ENCODE measurements around the gene PRKCG.
"Not testable (repeated sequence)": the region's sequence is repeated elsewhere in the genome, so short reads cannot be mapped to it uniquely, and the experiment has no call there.

The PRKCG gene

GRCh38 chr19:53881482-53882390 is at the start of gene PRKCG:
Gene PRKCG, plus strand, starts transcription at chr19:53882197. Its CDS starts 298 bp downstream, at chr19:53882495.
- DNase-seq: no peak

- DNase-seq: not testable (repeated sequence)
Observed at GRCh38 chr19:53832861-53833260, 49.1 kb upstream of the PRKCG start.

- DNase-seq: not testable (repeated sequence)
Observed at GRCh38 chr19:53838446-53838845, 43.6 kb upstream of the PRKCG start.

- DNase-seq: not testable (repeated sequence)
Observed at GRCh38 chr19:53840241-53840640, 41.8 kb upstream of the PRKCG start.

GRCh38 chr19:53840914-53841313 is 41.1 kb upstream of the PRKCG start:
- DNase-seq: not testable (repeated sequence)

- DNase-seq: no peak
Observed at GRCh38 chr19:53844849-53845246, 37.1 kb upstream of the PRKCG start.

- DNase-seq: no peak
Observed at GRCh38 chr19:53847555-53847954, 34.4 kb upstream of the PRKCG start.

GRCh38 chr19:53849237-53849676 is 32.7 kb upstream of the PRKCG start:
- DNase-seq: no peak

GRCh38 chr19:53853707-53854106 is 28.3 kb upstream of the PRKCG start:
- DNase-seq: no peak

GRCh38 chr19:53864308-53864836 is 17.6 kb upstream of the PRKCG start:
- DNase-seq: no peak

- DNase-seq: no peak
Observed at GRCh38 chr19:53865523-53865917, 16.5 kb upstream of the PRKCG start.

GRCh38 chr19:53865918-53866864 is 15.8 kb upstream of the PRKCG start:
- no peak for DNase-seq

GRCh38 chr19:53866865-53867224 is 15.2 kb upstream of the PRKCG start:
- DNase-seq: no peak

- no peak for DNase-seq
Observed at GRCh38 chr19:53867225-53868090, 14.5 kb upstream of the PRKCG start, which contains the start of gene MYADM. Gene MYADM, plus strand, starts transcription at chr19:53867883. Its CDS starts 5,647 bp downstream, at chr19:53873530.

GRCh38 chr19:53868091-53868891 is 13.7 kb upstream of the PRKCG start:
- DNase-seq: no peak

- DNase-seq: no peak
Observed at GRCh38 chr19:53868892-53869804, 12.8 kb upstream of the PRKCG start.

- DNase-seq: not testable (repeated sequence)
Observed at GRCh38 chr19:53869805-53870484, 12.1 kb upstream of the PRKCG start.

- DNase-seq: no peak
Observed at GRCh38 chr19:53870485-53870844, 11.5 kb upstream of the PRKCG start.

GRCh38 chr19:53871454-53871853 is 10.5 kb upstream of the PRKCG start:
- DNase-seq: no peak

GRCh38 chr19:53872762-53873161 is 9.2 kb upstream of the PRKCG start:
- no peak for DNase-seq
